ENCODE data around the gene ITGA1.

DNA sequence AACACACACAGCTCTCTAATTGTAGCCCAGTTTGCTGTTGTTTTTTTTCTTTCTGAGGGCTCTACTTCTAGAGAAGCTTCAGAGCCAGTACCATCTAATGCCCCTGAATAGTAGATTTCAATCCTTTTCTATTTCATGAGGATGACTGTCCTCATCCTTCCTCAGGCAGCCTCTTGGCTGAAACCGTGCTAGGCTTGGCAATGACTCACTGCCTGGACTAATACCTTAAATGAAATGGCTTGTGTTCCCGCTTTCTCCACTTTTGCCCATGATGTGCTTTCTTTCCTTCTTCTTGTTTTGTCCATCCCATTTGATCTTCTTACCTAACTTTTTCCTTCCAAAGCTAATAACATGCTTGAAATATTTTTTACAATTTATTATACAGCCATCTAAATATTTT, 80.1 kb downstream of the ITGA1 start:
- TF ChIP-seq, protein P1, sequence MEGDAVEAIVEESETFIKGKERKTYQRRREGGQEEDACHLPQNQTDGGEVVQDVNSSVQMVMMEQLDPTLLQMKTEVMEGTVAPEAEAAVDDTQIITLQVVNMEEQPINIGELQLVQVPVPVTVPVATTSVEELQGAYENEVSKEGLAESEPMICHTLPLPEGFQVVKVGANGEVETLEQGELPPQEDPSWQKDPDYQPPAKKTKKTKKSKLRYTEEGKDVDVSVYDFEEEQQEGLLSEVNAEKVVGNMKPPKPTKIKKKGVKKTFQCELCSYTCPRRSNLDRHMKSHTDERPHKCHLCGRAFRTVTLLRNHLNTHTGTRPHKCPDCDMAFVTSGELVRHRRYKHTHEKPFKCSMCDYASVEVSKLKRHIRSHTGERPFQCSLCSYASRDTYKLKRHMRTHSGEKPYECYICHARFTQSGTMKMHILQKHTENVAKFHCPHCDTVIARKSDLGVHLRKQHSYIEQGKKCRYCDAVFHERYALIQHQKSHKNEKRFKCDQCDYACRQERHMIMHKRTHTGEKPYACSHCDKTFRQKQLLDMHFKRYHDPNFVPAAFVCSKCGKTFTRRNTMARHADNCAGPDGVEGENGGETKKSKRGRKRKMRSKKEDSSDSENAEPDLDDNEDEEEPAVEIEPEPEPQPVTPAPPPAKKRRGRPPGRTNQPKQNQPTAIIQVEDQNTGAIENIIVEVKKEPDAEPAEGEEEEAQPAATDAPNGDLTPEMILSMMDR (IDR thresholded peaks at IDR 0.05; ENCODE audit: low read length), result no peak
- no peak for TF ChIP-seq EZH2 (optimal IDR thresholded peaks at IDR 0.05; ENCODE audit: low read depth, low read length)
- no peak for TF ChIP-seq EZH2phosphoT487 (IDR thresholded peaks at IDR 0.05; ENCODE audit: low read length)
